Breast epithelium (tissue), 4 donors: ENCODE data around the gene MFSD6L. TPM values are rescaled to one million over a fixed set of nuclear protein-coding genes. Genes with fewer than 3 reads are reported as not detected.

Experiments
- DNase-seq, 2 donors: peaks; one replicate each; pipeline ENCODE4 v3.0.0-alpha.2; 2019; ENCODE audit warnings: low spot score in 2 of 2
- H3K27ac ChIP-seq, 2 donors: fragments of 200-600 bp; sonication (generic) in 1 of 2; one replicate each; pipeline ENCODE4 v1.5.1; 2016 to 2019; ENCODE audit warnings: mild to moderate bottlenecking in 1 of 2
- H3K27me3 ChIP-seq, 2 donors: fragments of 200-600 bp; sonication (generic) in 1 of 2; one replicate each; pipeline versions ENCODE4 v1.5.1 to v1.6.0; 2017 to 2019; ENCODE audit warnings: control low read depth in 1 of 2, mild to moderate bottlenecking in 1 of 2
- H3K36me3 ChIP-seq: fragments of 200-600 bp; one replicate; pipeline ENCODE4 v1.5.1; 2019
- H3K4me1 ChIP-seq, 2 donors: fragments of 200-600 bp; sonication (generic); one replicate each; pipeline ENCODE4 v1.5.1; 2016 to 2019; ENCODE audit warnings: control low read depth in 1 of 2
- H3K4me3 ChIP-seq, 3 donors: fragments of 200-600 bp; sonication (generic); 1 replicate in 2 of 3; 2 replicates in 1 of 3; pipeline ENCODE4 v1.5.1; 2016 to 2019; ENCODE audit warnings: mild to moderate bottlenecking in 3 of 3, moderate library complexity in 2 of 3
- H3K9me3 ChIP-seq, 2 donors: fragments of 200-600 bp; sonication (generic) in 1 of 2; one replicate each; pipeline ENCODE4 v1.5.1; 2016 to 2019; ENCODE audit warnings: control low read depth in 1 of 2
- CTCF ChIP-seq, 3 donors: fragments of 450-650 bp; IDR thresholded peaks; one replicate each; pipeline ENCODE4 v1.5.1; 2016 to 2017; ENCODE audit warnings: antibody characterized with exemption in 3 of 3, mild to moderate bottlenecking in 3 of 3, moderate library complexity in 3 of 3
- POLR2A ChIP-seq: fragments of 450-650 bp; IDR thresholded peaks from one replicate; pipeline ENCODE4 v1.6.1; 2016; ENCODE audit warnings: antibody characterized with exemption, mild to moderate bottlenecking, moderate library complexity
- POLR2AphosphoS5 ChIP-seq, 3 donors: sonication (generic); formaldehyde crosslinking; IDR thresholded peaks; one replicate each; pipeline ENCODE4 v1.6.1; 2017; ENCODE audit warnings: antibody characterized with exemption in 3 of 3
- intact Hi-C: fragments of 100-400 bp; cut with DNase I; formaldehyde crosslinking; loops from one replicate; pipeline ENCODE4 v1.15.1; 2023; ENCODE audit warnings: low total_unique reads
- total RNA-seq, 3 donors: library from RNA; depleted of rRNA; stranded (reverse); fragments of >200 nt; gene quantifications; one replicate each; pipeline ENCODE4 v1.1.0, GENCODE V29; 2016

Gene MFSD6L
- total RNA-seq, 3 donors from 2014 or later: 0.48 to 0.98 (median 0.59) TPM

GRCh38 chr17:8835631-8836364, 36.6 kb upstream of the MFSD6L start:
- intact Hi-C loops: no loop called here
- Histone ChIP-seq H3K27ac (no peak overlapping the region), H3K4me3 (no peak overlapping the region), H3K4me1 (no peaks in the 10 kb centered on the region), H3K36me3 (no peaks in the 10 kb centered on the region), H3K27me3 (peaks cover 0 to 3% of the 10 kb centered on the region in 2 donors), H3K9me3 (no peaks in the 10 kb centered on the region)
- TF ChIP-seq POLR2AphosphoS5 (IDR thresholded peaks at IDR 0.05) (no peak), POLR2A (no peak), CTCF (IDR thresholded peaks at IDR 0.05) (no peak)
- no peak for DNase-seq

DNA sequence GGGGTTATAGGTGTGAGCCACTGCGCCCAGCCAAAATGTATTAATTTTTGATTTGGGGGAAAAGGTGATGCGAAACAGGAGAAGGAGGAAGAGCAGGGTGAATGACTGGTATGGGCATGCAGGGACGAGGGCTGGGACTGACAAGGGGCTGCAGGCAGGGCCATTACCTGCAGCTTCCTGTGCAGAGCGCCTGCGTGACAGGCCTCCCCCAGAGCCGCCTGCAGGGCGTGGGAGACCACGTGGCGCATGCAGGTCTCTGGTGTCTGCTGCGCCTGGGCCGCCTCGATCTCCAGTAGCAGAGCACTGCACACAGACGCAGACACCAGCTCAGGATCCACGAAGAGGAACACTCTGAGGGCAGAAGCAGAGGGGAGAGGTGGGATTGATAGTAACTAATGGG, 35.9 kb upstream of the MFSD6L start:
- Histone ChIP-seq H3K4me1 (no peaks in the 10 kb centered on the region), H3K9me3 (no peaks in the 10 kb centered on the region), H3K4me3 (no peak overlapping the region), H3K36me3 (no peaks in the 10 kb centered on the region), H3K27ac (no peak overlapping the region), H3K27me3 (peaks cover 0 to 3% of the 10 kb centered on the region in 2 donors)
- DNase-seq: no peak
- intact Hi-C loops: no loop called here
- TF ChIP-seq POLR2AphosphoS5 (IDR thresholded peaks at IDR 0.05) (no peak), POLR2A (no peak), CTCF (IDR thresholded peaks at IDR 0.05) (no peak)

DNA sequence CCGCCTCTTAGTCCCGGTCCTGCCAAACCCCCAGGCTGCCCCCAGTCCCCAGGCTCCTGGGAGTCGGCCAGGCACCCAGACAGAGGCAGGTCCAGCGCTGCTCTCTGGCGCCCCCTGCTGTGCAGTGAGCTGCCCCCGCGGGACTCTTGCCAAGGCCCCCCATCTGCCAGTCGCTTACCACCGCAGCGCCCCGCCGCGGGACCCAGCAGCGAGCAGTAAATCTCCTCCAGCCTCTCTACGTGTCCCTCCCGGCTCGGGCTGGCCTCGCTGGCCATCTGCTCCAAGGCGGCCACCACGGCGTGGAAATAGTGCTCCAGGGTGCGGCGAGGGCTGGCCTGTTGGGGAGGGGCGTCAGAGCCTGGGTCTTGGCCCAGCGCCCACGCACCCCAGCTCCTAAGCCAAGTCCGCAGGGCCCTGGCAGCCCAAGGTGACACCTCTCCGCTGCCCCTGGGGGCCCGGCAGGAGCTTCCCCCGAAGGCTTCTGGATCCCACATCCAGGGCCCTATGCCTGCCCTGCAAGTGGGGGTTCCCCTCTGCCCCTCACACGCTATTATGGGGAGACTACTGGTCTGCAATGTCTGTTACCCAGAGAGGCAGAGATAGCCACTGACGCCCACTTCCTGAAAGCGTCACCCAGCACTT, 33.7 kb upstream of the MFSD6L start:
- Histone ChIP-seq H3K4me3 (peak overlapping the region in 2 of 3 donors; percentile 20 to 33), H3K36me3 (no peaks in the 10 kb centered on the region), H3K27ac (no peak overlapping the region), H3K9me3 (peaks cover 0 to 2% of the 10 kb centered on the region in 2 donors), H3K27me3 (peaks cover 0 to 3% of the 10 kb centered on the region in 2 donors), H3K4me1 (no peaks in the 10 kb centered on the region)
- no peak for TF ChIP-seq CTCF (IDR thresholded peaks at IDR 0.05)
- TF ChIP-seq POLR2A: no peak
- no peak for TF ChIP-seq POLR2AphosphoS5 (IDR thresholded peaks at IDR 0.05)
- intact Hi-C loops: no loop called here
- no peak for DNase-seq

GRCh38 chr17:8831234-8831849, 32.2 kb upstream of the MFSD6L start:
- Histone ChIP-seq H3K27me3 (peaks cover 0 to 3% of the 10 kb centered on the region in 2 donors), H3K9me3 (peaks cover 0 to 2% of the 10 kb centered on the region in 2 donors), H3K4me1 (no peaks in the 10 kb centered on the region), H3K4me3 (no peak overlapping the region), H3K27ac (no peak overlapping the region), H3K36me3 (no peaks in the 10 kb centered on the region)
- DNase-seq: no peak
- TF ChIP-seq POLR2A: no peak
- no peak for TF ChIP-seq POLR2AphosphoS5 (IDR thresholded peaks at IDR 0.05)
- TF ChIP-seq CTCF (IDR thresholded peaks at IDR 0.05): no peak
- intact Hi-C loops: no loop called here

DNA sequence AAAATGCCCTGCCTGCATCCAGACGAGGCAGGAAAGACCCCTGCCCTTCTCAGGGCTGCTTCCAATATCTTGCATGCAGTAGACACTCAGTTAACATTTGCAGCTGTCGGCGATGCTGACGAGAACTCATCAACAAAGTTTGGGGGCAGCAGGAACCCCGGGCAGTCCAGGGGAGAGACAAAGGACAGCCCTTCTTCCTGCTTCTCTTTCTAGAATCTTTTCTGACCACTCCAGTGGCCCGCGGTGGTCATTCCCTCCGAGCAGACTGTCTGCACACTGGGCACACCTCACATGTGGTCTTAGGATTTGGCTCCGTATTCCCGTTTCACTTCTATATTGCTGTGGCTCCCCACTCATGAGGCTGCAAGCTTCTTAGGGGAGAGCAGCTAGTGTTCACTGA, 31.0 kb upstream of the MFSD6L start:
- peaks cover 0 to 2% of the 10 kb centered on the region in 2 donors for H3K9me3 ChIP-seq
- DNase-seq: no peak
- intact Hi-C loops: no loop called here
- TF ChIP-seq POLR2AphosphoS5 (IDR thresholded peaks at IDR 0.05): no peak
- no peak for TF ChIP-seq CTCF (IDR thresholded peaks at IDR 0.05)
- no peak for TF ChIP-seq POLR2A
- peaks cover 0 to 3% of the 10 kb centered on the region in 2 donors for H3K27me3 ChIP-seq
- H3K36me3 ChIP-seq: no peaks in the 10 kb centered on the region
- H3K4me1 ChIP-seq: no peaks in the 10 kb centered on the region
- H3K27ac ChIP-seq: no peak overlapping the region
- H3K4me3 ChIP-seq: no peak overlapping the region
